Measurements from ENCODE around the gene S100A1. TPM values are rescaled to one million over a fixed set of nuclear protein-coding genes. Genes with fewer than 3 reads are reported as not detected.
A peak's percentile ranks its signal among the peaks of the same experiment; 100 is the strongest.

S100A1 gene
- total and polyA plus RNA-seq, 2 of the 13 experiments (the other 11 are each of a cell fraction or from before 2014, with no cell fraction given) = 120 to 251 TPM

- peak; percentile 93 for TF ChIP-seq SNAPC4 (CRISPR knock-in tag; IDR thresholded peaks at IDR 0.05)
- TF ChIP-seq BATF2 (CRISPR knock-in tag; IDR thresholded peaks at IDR 0.05) = peak; percentile 68; the same call in 1 of the 2 replicates
- no peak for TF ChIP-seq ATF6 (CRISPR knock-in tag; conservative IDR thresholded peaks at IDR 0.05)
- no peak for TF ChIP-seq SMARCE1 (IDR thresholded peaks at IDR 0.05; ENCODE audit: borderline replicate concordance)
- peak; percentile 88 for TF ChIP-seq ZNF687 (CRISPR knock-in tag; IDR thresholded peaks at IDR 0.05)
- no peak for TF ChIP-seq SP1 (IDR thresholded peaks at IDR 0.05)
- peak; percentile 48; the same call in 1 of the 2 replicates for TF ChIP-seq SP1 (CRISPR knock-in tag; IDR thresholded peaks at IDR 0.05)
- TF ChIP-seq CHCHD3 (CRISPR knock-in tag; IDR thresholded peaks at IDR 0.05) = no peak
- no peak for TF ChIP-seq BCL6 (CRISPR knock-in tag; IDR thresholded peaks at IDR 0.05)
- peak; percentile 84 for TF ChIP-seq GMEB1 (CRISPR knock-in tag; IDR thresholded peaks at IDR 0.05; ENCODE audit: borderline replicate concordance)
- peak; percentile 47; the same call in 1 of the 2 replicates for TF ChIP-seq ZNF333 (CRISPR knock-in tag; IDR thresholded peaks at IDR 0.05; ENCODE audit: borderline replicate concordance)
- peak; percentile 81; the same call in 1 of the 2 replicates for TF ChIP-seq E2F1 (CRISPR knock-in tag; IDR thresholded peaks at IDR 0.05)
- TF ChIP-seq ELF1 (CRISPR knock-in tag; IDR thresholded peaks at IDR 0.05) = peak; percentile 83
Measured at GRCh38 chr1:153658400-153659174, 30.4 kb downstream of the S100A1 start, which contains the start of gene SNAPIN (continued).
